Calu3 (cell line): ENCODE results near the gene AURKAIP1. TPM values are rescaled to one million over a fixed set of nuclear protein-coding genes. Genes with fewer than 3 reads are reported as not detected.

Experiments used
- BruUV-seq: library from RNA; stranded (reverse); fragments of 400-500 nt; replicated peaks from 2 replicates; lab custom pipeline; 2021; lab: Mats Ljungman, UMichigan
- CTCF ChIA-PET: fragments of 300-600 bp; sonication (Branson Sonifier 250); formaldehyde crosslinking; loops from one replicate; lab custom pipeline; 2022; ENCODE audit warnings: antibody characterized with exemption; lab: Charles Lee
- DNase-seq: peaks from one replicate; pipeline ENCODE4 v3.0.0; 2022
- H3K27ac Mint-ChIP-seq: one replicate; pipeline ENCODE4 v1.8.0; 2022; ENCODE audit warnings: mixed read lengths; ENCODE audit not compliant: unreplicated experiment
- H3K27me3 Mint-ChIP-seq: one replicate; pipeline ENCODE4 v1.8.0; 2022; ENCODE audit warnings: mixed read lengths; ENCODE audit not compliant: unreplicated experiment
- H3K36me3 Mint-ChIP-seq: one replicate; pipeline ENCODE4 v1.8.0; 2022; ENCODE audit warnings: mild to moderate bottlenecking, moderate library complexity, mixed read lengths; ENCODE audit not compliant: insufficient read depth, unreplicated experiment
- H3K4me1 Mint-ChIP-seq: one replicate; pipeline ENCODE4 v1.8.0; 2022; ENCODE audit warnings: mild to moderate bottlenecking, low read depth, mixed read lengths; ENCODE audit not compliant: unreplicated experiment
- H3K4me3 Mint-ChIP-seq: one replicate; pipeline ENCODE4 v1.8.0; 2022; ENCODE audit warnings: mild to moderate bottlenecking, low read depth, moderate library complexity, mixed read lengths; ENCODE audit not compliant: unreplicated experiment
- H3K9me3 Mint-ChIP-seq: one replicate; pipeline ENCODE4 v1.8.0; 2022; ENCODE audit warnings: low read depth, mixed read lengths; ENCODE audit not compliant: unreplicated experiment
- CTCF ChIP-seq: fragments of 200-600 bp; IDR thresholded peaks from one replicate; pipeline ENCODE4 v1.8.0; 2022; ENCODE audit warnings: antibody characterized with exemption; ENCODE audit not compliant: unreplicated experiment
- intact Hi-C: fragments of 100-400 bp; cut with micrococcal nuclease; formaldehyde crosslinking; loops from one replicate; pipeline ENCODE4 v1.10.0; 2022; ENCODE audit not compliant: unreplicated experiment
- total RNA-seq: library from RNA; stranded (reverse); gene quantifications from 2 replicates; pipeline ENCODE4 v1.2.3, GENCODE V29; 2022

Gene AURKAIP1
- total RNA-seq, 1 experiment from 2014 or later = 98.9 TPM

GRCh38 chr1:1354271-1355247 is 20.4 kb downstream of the AURKAIP1 start:
- Mint-ChIP-seq H3K36me3 (peaks cover 22% of the 10 kb centered on the region), H3K4me3 (peak overlapping the region; percentile 43), H3K4me1 (no peaks in the 10 kb centered on the region), H3K27me3 (no peaks in the 10 kb centered on the region), H3K27ac (peak overlapping the region; percentile 39), H3K9me3 (no peaks in the 10 kb centered on the region)
- DNase-seq = no peak
- BruUV-seq = no TSS peak
- intact Hi-C loops = no loop called here
- CTCF ChIA-PET = no interaction called here
- no peak for TF ChIP-seq CTCF

GRCh38 chr1:1353389-1354151 is 21.4 kb downstream of the AURKAIP1 start:
- CTCF ChIA-PET = no interaction called here
- Mint-ChIP-seq H3K4me3 (peak overlapping the region; percentile 43), H3K36me3 (peaks cover 27% of the 10 kb centered on the region), H3K27ac (peak overlapping the region; percentile 42), H3K9me3 (no peaks in the 10 kb centered on the region), H3K27me3 (no peaks in the 10 kb centered on the region), H3K4me1 (no peaks in the 10 kb centered on the region)
- intact Hi-C loops = no loop called here
- TF ChIP-seq CTCF = no peak
- no TSS peak for BruUV-seq
- DNase-seq = no peak

- CTCF ChIA-PET = no interaction called here
- no TSS peak for BruUV-seq
- intact Hi-C loops = no loop called here
Measured at GRCh38 chr1:1352786-1353388, 22.1 kb downstream of the AURKAIP1 start.

More at GRCh38 chr1:1352786-1353388, 22.1 kb downstream of the AURKAIP1 start:
- no peak for TF ChIP-seq CTCF
- H3K27ac Mint-ChIP-seq = peak overlapping the region; percentile 54
- H3K27me3 Mint-ChIP-seq = no peaks in the 10 kb centered on the region
- H3K9me3 Mint-ChIP-seq = no peaks in the 10 kb centered on the region
- H3K36me3 Mint-ChIP-seq = peaks cover 34% of the 10 kb centered on the region
- H3K4me3 Mint-ChIP-seq = peak overlapping the region; percentile 53
- H3K4me1 Mint-ChIP-seq = no peaks in the 10 kb centered on the region
- DNase-seq = no peak
